Motor neuron (in vitro differentiated cells): ENCODE measurements around the gene EED. TPM values are rescaled to one million over a fixed set of nuclear protein-coding genes. Genes with fewer than 3 reads are reported as not detected.
"Not testable (repeated sequence)": the region's sequence is repeated elsewhere in the genome, so short reads cannot be mapped to it uniquely, and the experiment has no call there.

Experiments used
- ATAC-seq, 8 experiments: fragments of 200-7000 bp; cut with Tn5 transposase; replicated peaks in 6 of 8; 2 replicates each; pipeline ENCODE4 v1.8.0; 2021; ENCODE audit warnings: mild to moderate bottlenecking in 8 of 8, moderate library complexity in 8 of 8
- H3K27ac ChIP-seq, 2 donors: fragments of 250-450 bp; sonication (Bioruptor Pico); 2 replicates each; pipeline ENCODE4 v1.9.0; 2021; ENCODE audit warnings: antibody characterized with exemption in 2 of 2, mild to moderate bottlenecking in 2 of 2, moderate library complexity in 1 of 2
- H3K4me1 ChIP-seq, 2 donors: fragments of 250-450 bp; sonication (Bioruptor Pico); replicated peaks in 1 of 2; 2 replicates each; pipeline ENCODE4 v1.6.1; 2021; ENCODE audit warnings: antibody characterized with exemption in 2 of 2, mild to moderate bottlenecking in 2 of 2, moderate library complexity in 1 of 2
- H3K4me3 ChIP-seq, 5 donors: fragments of 250-450 bp; sonication (Bioruptor Pico); 2 replicates each; pipeline ENCODE4 v1.9.0; 2021; ENCODE audit warnings: antibody characterized with exemption in 5 of 5, mild to moderate bottlenecking in 5 of 5, moderate library complexity in 4 of 5
- WGBS, 10 experiments: fragments of 450-650 bp; shearing (Covaris generic); methylation state at CpG; one replicate each; pipeline ENCODE4 v1.0.0; 2022; 5-methylcytosine and 5-hydroxymethylcytosine counted together
- in situ Hi-C, 9 experiments: fragments of 400-800 bp; cut with MboI; loops; one replicate each; pipeline ENCODE4 v1.15.0; 2021; ENCODE audit warnings: low sequenced_read_pairs in 9 of 9, low pct_unique_long_range_greater_than_20kb in 2 of 9; ENCODE audit not compliant: unreplicated experiment in 9 of 9
- total RNA-seq, 8 experiments: library from RNA; unstranded; fragments of 300-600 nt; gene quantifications; 2 replicates each; pipeline versions ENCODE4 v1.2.3 to v1.2.4, GENCODE V29; 2022

EED gene
- total RNA-seq, 8 experiments from 2014 or later: 11.1 to 36.5 (median 17.0) TPM

DNA sequence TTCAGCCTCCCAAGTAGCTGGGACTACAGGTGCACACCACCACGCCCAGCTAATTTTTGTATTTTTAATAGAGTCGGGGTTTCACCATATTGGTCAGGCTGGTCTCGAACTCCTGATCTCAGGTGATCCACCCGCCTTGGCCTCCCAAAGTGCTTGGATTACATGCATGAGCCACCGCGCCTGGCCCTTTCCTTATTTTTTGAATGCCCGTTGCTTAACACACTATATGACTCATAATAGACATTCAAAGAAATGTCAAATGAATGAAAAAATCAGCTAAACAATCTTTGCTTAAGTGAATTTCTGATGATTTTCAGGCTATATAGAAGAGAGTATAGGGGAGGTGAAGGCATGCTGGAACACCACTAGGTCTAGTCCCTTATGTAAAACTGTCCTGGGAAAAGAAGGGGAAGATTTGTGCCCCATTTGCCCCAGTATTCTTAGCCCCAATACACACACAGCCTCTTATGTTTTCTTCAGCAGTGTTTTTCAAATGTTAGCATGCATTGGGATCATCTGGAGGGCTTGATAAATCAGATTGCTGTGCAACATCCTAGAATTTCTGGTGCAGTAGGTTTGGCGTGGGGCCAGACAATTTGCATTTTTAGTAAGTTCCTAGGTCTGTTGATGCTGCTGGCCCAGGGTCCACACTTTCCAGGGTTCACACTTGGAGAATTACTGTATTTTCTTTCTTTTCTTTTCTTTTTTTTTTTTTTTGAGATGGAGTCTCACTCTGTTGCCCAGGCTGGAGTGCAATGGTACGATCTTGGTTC lies 45.1 kb downstream of the EED start:
- not testable (repeated sequence) for H3K4me1 ChIP-seq, H3K27ac ChIP-seq, H3K4me3 ChIP-seq
- in situ Hi-C loops: loop anchor here in 2 of 9 experiments (25.0 kb wide), 1 partner anchor 427 kb away; the partner anchor contains the start of gene CCDC83 (in 2 of the 2)
- ATAC-seq: peak in 1 of 8 experiments; percentile 37
- WGBS, 10 experiments: 0 to 100% (median 92%) methylated on average over 1 to 7 of the region's 9 CpGs; no CpG with 5 or more reads in 2 of the 10 experiments

DNA sequence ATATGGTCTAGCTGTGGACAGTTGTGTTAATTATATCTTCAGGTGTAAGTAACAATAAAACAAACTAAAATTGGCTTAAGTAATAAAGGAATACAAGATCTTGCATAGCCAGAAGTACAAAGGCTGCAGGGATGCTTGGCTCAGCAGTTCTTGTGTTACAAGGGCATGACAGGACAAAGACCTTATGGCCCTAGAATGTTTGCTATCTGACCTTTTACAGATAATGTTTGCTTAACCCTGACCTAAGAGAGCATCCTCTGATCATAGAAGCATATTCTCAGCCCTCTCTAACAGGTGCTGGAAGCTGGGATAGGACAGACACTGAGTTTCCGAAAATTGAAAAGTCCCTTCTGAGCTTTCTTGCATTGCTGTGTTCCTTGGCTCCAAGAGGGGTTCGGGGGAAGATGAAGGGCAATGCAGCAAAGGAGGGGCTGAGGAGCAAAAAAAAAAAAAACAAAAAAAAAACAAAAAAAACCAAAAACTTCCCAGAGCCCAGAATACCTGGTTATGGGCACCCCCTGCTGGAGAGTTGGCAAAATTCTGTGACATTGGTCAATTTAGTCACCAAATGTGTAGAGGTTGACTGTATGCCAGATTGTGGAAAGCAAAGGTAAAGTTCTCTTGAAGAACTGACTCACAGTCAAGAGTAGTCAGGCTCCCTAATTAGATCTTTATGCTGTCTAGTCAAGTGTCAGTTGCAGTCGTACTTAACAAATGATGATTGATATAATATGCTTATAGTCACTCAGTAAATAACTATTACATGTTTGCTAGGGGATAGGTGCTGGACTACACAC lies 47.1 kb downstream of the EED start:
- H3K27ac ChIP-seq: no peak overlapping the region
- peak in 4 of 8 experiments; percentile 30 to 62 (median 52) for ATAC-seq
- in situ Hi-C loops: loop anchor here in 2 of 9 experiments (25.0 kb wide), 1 partner anchor 429 kb away; the partner anchor contains the start of gene CCDC83 (in 2 of the 2)
- WGBS, 10 experiments: 0 to 86% (median 43%) methylated on average over 1 to 3 of the region's 3 CpGs; no CpG with 5 or more reads in 1 of the 10 experiments
- no peak overlapping the region for H3K4me3 ChIP-seq
- H3K4me1 ChIP-seq: no peaks in the 10 kb centered on the region

GRCh38 chr11:86292912-86293616 lies 48.5 kb downstream of the EED start:
- 80 to 100% (median 97%) methylated on average over 1 to 5 of the region's 6 CpGs; no CpG with 5 or more reads in 4 of the 10 experiments for WGBS, 10 experiments

GRCh38 chr11:86294026-86294425 lies 49.5 kb downstream of the EED start:
- Histone ChIP-seq H3K27ac (no peak overlapping the region), H3K4me3 (no peak overlapping the region), H3K4me1 (no peaks in the 10 kb centered on the region)
- in situ Hi-C loops: loop anchor here in 2 of 9 experiments (25.0 kb wide), 1 partner anchor 432 kb away; the partner anchor contains the start of gene CCDC83 (in 2 of the 2)
- no peak for ATAC-seq

More at GRCh38 chr11:86292912-86293616, 48.5 kb downstream of the EED start:
- in situ Hi-C loops: loop anchor here in 2 of 9 experiments (25.0 kb wide), 1 partner anchor 431 kb away; the partner anchor contains the start of gene CCDC83 (in 2 of the 2)
- ATAC-seq: no peak
- no peak overlapping the region for H3K4me3 ChIP-seq
- no peaks in the 10 kb centered on the region for H3K4me1 ChIP-seq
- H3K27ac ChIP-seq: no peak overlapping the region

GRCh38 chr11:86301742-86302091 lies 57.2 kb downstream of the EED start:
- WGBS, 10 experiments: 0 to 5% (median 0%) methylated on average over 2 to 4 of the region's 6 CpGs; no CpG with 5 or more reads in 2 of the 10 experiments
- Histone ChIP-seq H3K4me1 (peaks cover 9 to 13% of the 10 kb centered on the region in 2 donors), H3K27ac (no peak overlapping the region), H3K4me3 (peak overlapping the region; percentile 58 to 94 (median 75))
- in situ Hi-C loops: no loop called here
- no peak for ATAC-seq

GRCh38 chr11:86302092-86302793 lies 57.7 kb downstream of the EED start, which contains the start of gene HIKESHI:
HIKESHI (plus strand) TSS chr11:86302240; CDS start chr11:86302449, 209 bp downstream.
- in situ Hi-C loops: no loop called here
- H3K4me3 ChIP-seq: peak within 1 kb of the TSS; percentile 58 to 94 (median 75)
- peak; percentile 97 to 100 (median 99) for ATAC-seq
- H3K4me1 ChIP-seq: peaks cover 9 to 13% of the 10 kb centered on the region in 2 donors
- peak within 1 kb of the TSS; percentile 56 to 74 for H3K27ac ChIP-seq
- WGBS, 10 experiments: 0 to 3% (median 0%) methylated on average over 2 to 16 of the region's 30 CpGs; no CpG with 5 or more reads in 2 of the 10 experiments

DNA sequence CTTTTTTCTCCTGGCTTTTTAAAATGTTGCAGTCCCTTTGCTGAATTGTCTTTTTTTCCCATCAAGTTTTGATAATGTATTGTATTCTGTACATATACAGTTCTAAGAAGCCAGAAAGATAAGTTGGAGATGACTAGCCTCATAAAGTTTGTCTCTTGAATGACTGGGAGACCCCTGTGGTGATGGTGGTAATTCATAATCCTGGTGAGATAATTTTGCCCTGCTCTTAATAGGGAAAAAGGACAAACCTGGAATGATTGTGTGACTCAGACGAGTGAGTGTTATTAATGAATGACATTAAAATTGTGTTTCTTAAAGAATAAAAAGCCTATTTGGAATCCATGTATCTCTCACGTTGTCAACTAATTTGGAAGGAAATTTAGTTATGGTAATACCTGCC lies 58.7 kb downstream of the EED start:
- in situ Hi-C loops: no loop called here
- Histone ChIP-seq H3K4me1 (peaks cover 9 to 13% of the 10 kb centered on the region in 2 donors), H3K27ac (no peak overlapping the region), H3K4me3 (peak overlapping the region in 4 of 5 donors; percentile 58 to 94 (median 82))
- 21 to 100% (median 65%) methylated on average over 1 to 2 of the region's 2 CpGs; no CpG with 5 or more reads in 3 of the 10 experiments for WGBS, 10 experiments
- no peak for ATAC-seq

GRCh38 chr11:86308710-86309109 lies 64.2 kb downstream of the EED start:
- in situ Hi-C loops, ATAC-seq, H3K4me1 ChIP-seq, H3K4me3 ChIP-seq, H3K27ac ChIP-seq: not testable (repeated sequence)
- WGBS, 10 experiments: no CpG with 5 or more reads among the region's 4 CpGs

- no peak overlapping the region for H3K27ac ChIP-seq
- 60 to 100% (median 100%) methylated on average over 1 to 2 of the region's 2 CpGs; no CpG with 5 or more reads in 1 of the 10 experiments for WGBS, 10 experiments
- no peak overlapping the region for H3K4me3 ChIP-seq
- ATAC-seq: no peak
- no peaks in the 10 kb centered on the region for H3K4me1 ChIP-seq
- in situ Hi-C loops: no loop called here
Observed at GRCh38 chr11:86313793-86314192, 69.2 kb downstream of the EED start.

GRCh38 chr11:86314636-86315035 lies 70.1 kb downstream of the EED start:
- Histone ChIP-seq H3K4me3 (no peak overlapping the region), H3K4me1 (no peaks in the 10 kb centered on the region), H3K27ac (no peak overlapping the region)
- in situ Hi-C loops: no loop called here
- 83 to 100% (median 100%) methylated on average over 1 to 2 of the region's 2 CpGs; no CpG with 5 or more reads in 3 of the 10 experiments for WGBS, 10 experiments
- ATAC-seq: no peak
